H9 (cell line): ENCODE measurements around the gene ETV2. TPM values are rescaled to one million over a fixed set of nuclear protein-coding genes. Genes with fewer than 3 reads are reported as not detected.
A peak's percentile ranks its signal among the peaks of the same experiment; 100 is the strongest.
"Not testable (repeated sequence)": the region's sequence is repeated elsewhere in the genome, so short reads cannot be mapped to it uniquely, and the experiment has no call there.

Experiments used
- DNase-seq: peaks from one replicate; pipeline ENCODE4 v3.0.0-alpha.2; 2017
- H2AFZ ChIP-seq: one replicate; pipeline ENCODE4 v1.6.1; 2013; ENCODE audit warnings: mild to moderate bottlenecking, low read length, control low read depth, moderate library complexity
- H2AK5ac ChIP-seq: 2 replicates; pipeline ENCODE4 v1.6.1; 2013; ENCODE audit warnings: low read length, control low read depth, mixed read lengths; ENCODE audit not compliant: insufficient read length
- H2BK120ac ChIP-seq: one replicate; pipeline ENCODE4 v1.6.1; 2013; ENCODE audit warnings: low read depth, mild to moderate bottlenecking, low read length, control low read depth, inconsistent platforms; ENCODE audit not compliant: poor library complexity, severe bottlenecking
- H2BK12ac ChIP-seq: 2 replicates; pipeline ENCODE4 v1.6.1; 2013; ENCODE audit warnings: low read length, control low read depth, mixed read lengths, low read depth; ENCODE audit not compliant: insufficient read length
- H2BK15ac ChIP-seq: 2 replicates; pipeline ENCODE4 v1.6.1; 2013; ENCODE audit warnings: low read depth, low read length, control low read depth
- H2BK20ac ChIP-seq: one replicate; pipeline ENCODE4 v1.6.1; 2013; ENCODE audit warnings: low read depth, mild to moderate bottlenecking, low read length, control low read depth, inconsistent platforms; ENCODE audit not compliant: poor library complexity, severe bottlenecking
- H2BK5ac ChIP-seq: 2 replicates; pipeline ENCODE4 v1.6.1; 2013; ENCODE audit warnings: low read length, control low read depth, mixed read lengths; ENCODE audit not compliant: insufficient read length
- H3K14ac ChIP-seq: 2 replicates; pipeline ENCODE4 v1.6.1; 2013; ENCODE audit warnings: low read length, control low read depth; ENCODE audit not compliant: insufficient read depth
- H3K18ac ChIP-seq: 2 replicates; pipeline ENCODE4 v1.6.1; 2013; ENCODE audit warnings: low read depth, mild to moderate bottlenecking, mixed read lengths, low read length, control low read depth; ENCODE audit not compliant: insufficient read length
- H3K23ac ChIP-seq: 2 replicates; pipeline ENCODE4 v1.6.1; 2013; ENCODE audit warnings: low read length, control low read depth, mixed read lengths, low read depth; ENCODE audit not compliant: insufficient read length
- H3K23me2 ChIP-seq: 2 replicates; pipeline ENCODE4 v1.6.1; 2013; ENCODE audit warnings: low read depth, mild to moderate bottlenecking, mixed read lengths, low read length, control low read depth; ENCODE audit not compliant: insufficient read length, poor library complexity, severe bottlenecking
- H3K27ac ChIP-seq: 2 replicates; pipeline ENCODE4 v1.5.1; 2013; ENCODE audit warnings: low read length, control low read depth, mixed read lengths, low read depth; ENCODE audit not compliant: insufficient read length
- H3K27me3 ChIP-seq: 2 replicates; pipeline ENCODE4 v1.6.1; 2013; ENCODE audit warnings: low read length, control low read depth, inconsistent platforms; ENCODE audit not compliant: insufficient read depth
- H3K4ac ChIP-seq: 2 replicates; pipeline ENCODE4 v1.6.1; 2013; ENCODE audit warnings: low read depth, mild to moderate bottlenecking, control low read depth, inconsistent platforms, low read length, moderate library complexity
- H3K4me1 ChIP-seq: 2 replicates; pipeline ENCODE4 v1.6.1; 2013; ENCODE audit warnings: low read length, control low read depth, inconsistent platforms; ENCODE audit not compliant: insufficient read depth
- H3K4me2 ChIP-seq: 2 replicates; pipeline ENCODE4 v1.6.1; 2013; ENCODE audit warnings: low read length, control low read depth, mixed read lengths; ENCODE audit not compliant: insufficient read length, insufficient read depth
- H3K56ac ChIP-seq: 2 replicates; pipeline ENCODE4 v1.6.1; 2013; ENCODE audit warnings: low read depth, mild to moderate bottlenecking, mixed read lengths, low read length, control low read depth; ENCODE audit not compliant: insufficient read length
- H3K79me1 ChIP-seq: 2 replicates; pipeline ENCODE4 v1.6.1; 2013; ENCODE audit warnings: low read depth, mild to moderate bottlenecking, moderate library complexity, low read length, control low read depth, inconsistent platforms; ENCODE audit not compliant: insufficient read depth, poor library complexity, severe bottlenecking
- H3K79me2 ChIP-seq: 2 replicates; pipeline ENCODE4 v1.6.1; 2013; ENCODE audit warnings: low read length, control low read depth, inconsistent platforms; ENCODE audit not compliant: insufficient read depth
- H3K9ac ChIP-seq: 2 replicates; pipeline ENCODE4 v1.6.1; 2013; ENCODE audit warnings: low read length, control low read depth, mixed read lengths; ENCODE audit not compliant: insufficient read length; ENCODE audit errors: extremely low read depth
- H3K9me3 ChIP-seq: one replicate; pipeline ENCODE4 v1.6.1; 2013; ENCODE audit warnings: low read depth, low read length, inconsistent platforms; ENCODE audit not compliant: control insufficient read depth
- H3T11ph ChIP-seq: one replicate; pipeline ENCODE4 v1.6.1; 2013; ENCODE audit warnings: mild to moderate bottlenecking, low read length, control low read depth, inconsistent platforms
- H4K20me1 ChIP-seq: one replicate; pipeline ENCODE4 v1.6.1; 2013; ENCODE audit not compliant: control insufficient read depth, insufficient read length, insufficient read depth
- H4K5ac ChIP-seq: 2 replicates; pipeline ENCODE4 v1.6.1; 2013; ENCODE audit warnings: low read depth, mild to moderate bottlenecking, mixed read lengths, low read length, control low read depth; ENCODE audit not compliant: insufficient read length
- H4K8ac ChIP-seq: replicated peaks from 2 replicates; pipeline ENCODE4 v1.6.1; 2013; ENCODE audit warnings: low read length, control low read depth, mixed read lengths, low read depth; ENCODE audit not compliant: insufficient read length
- H4K91ac ChIP-seq: 2 replicates; pipeline ENCODE4 v1.6.1; 2013; ENCODE audit warnings: low read depth, mild to moderate bottlenecking, moderate library complexity, mixed read lengths, low read length, control low read depth; ENCODE audit not compliant: insufficient read length
- H3K27ac Mint-ChIP-seq, 3 experiments: 2 replicates in 2 of 3; 3 replicates in 1 of 3; pipeline ENCODE4 v1.8.0; 2020 to 2021; ENCODE audit warnings: mixed read lengths in 3 of 3, mild to moderate bottlenecking in 1 of 3, moderate library complexity in 1 of 3
- H3K27me3 Mint-ChIP-seq: 2 replicates; pipeline ENCODE4 v1.8.0; 2021; ENCODE audit warnings: low read depth, mild to moderate bottlenecking, moderate library complexity, mixed read lengths
- H3K36me3 Mint-ChIP-seq, 3 experiments: 2 replicates in 2 of 3; 3 replicates in 1 of 3; pipeline ENCODE4 v1.8.0; 2020 to 2021; ENCODE audit warnings: low read depth in 3 of 3, mixed read lengths in 3 of 3; ENCODE audit not compliant: insufficient read depth in 1 of 3
- H3K4me1 Mint-ChIP-seq, 2 experiments: 2 replicates each; pipeline ENCODE4 v1.8.0; 2020; ENCODE audit warnings: mixed read lengths in 2 of 2
- H3K4me3 Mint-ChIP-seq, 2 experiments: 2 replicates in 1 of 2; 3 replicates in 1 of 2; pipeline ENCODE4 v1.8.0; 2020 to 2021; ENCODE audit warnings: mild to moderate bottlenecking in 2 of 2, mixed read lengths in 2 of 2, moderate library complexity in 1 of 2
- H3K9me3 Mint-ChIP-seq, 2 experiments: 2 replicates in 1 of 2; 3 replicates in 1 of 2; pipeline ENCODE4 v1.8.0; 2020; ENCODE audit warnings: mild to moderate bottlenecking in 2 of 2, mixed read lengths in 2 of 2, moderate library complexity in 1 of 2
- WGBS: extraction: QIAGEN DNeasy Blood & Tissue Kit; methylation state at CpG from one replicate; pipeline ENCODE4 v1.1.7; 2013; ENCODE audit warnings: missing lambda C conversion rate, low lambda C conversion rate, mixed read lengths; ENCODE audit not compliant: insufficient read length; ENCODE audit errors: extremely low coverage; 5-methylcytosine and 5-hydroxymethylcytosine counted together
- total RNA-seq: library from RNA; stranded (reverse); gene quantifications from 2 replicates; pipeline ENCODE4 v1.2.1, GENCODE V29; 2021
- TF ChIP-seq, protein P1 (sequence below): fragments of 200-600 bp; sonication (generic); conservative IDR thresholded peaks from 3 replicates; pipeline ENCODE4 v1.8.0; 2021; ENCODE audit warnings: antibody characterized with exemption, mild to moderate bottlenecking

Gene ETV2
- total RNA-seq, 1 experiment from 2014 or later = 1.9 TPM

DNA sequence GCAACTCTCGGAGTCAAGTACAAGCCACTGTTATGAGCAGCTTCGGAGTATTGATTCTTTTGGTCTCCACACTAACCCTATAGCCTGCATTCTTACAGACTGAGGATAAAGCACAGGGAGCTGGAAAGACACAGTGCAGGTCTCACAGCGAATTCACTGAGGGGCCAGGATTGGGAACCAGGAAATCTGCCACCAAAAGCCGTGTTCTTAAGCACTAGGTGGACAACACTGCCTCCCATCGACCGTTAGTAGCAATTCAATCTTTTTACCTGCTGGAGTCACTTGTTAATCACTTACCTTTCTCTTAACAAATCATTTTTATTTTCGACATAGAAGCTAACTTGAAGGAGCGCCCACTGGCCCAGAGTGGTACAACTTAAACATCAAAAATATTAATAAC is 49.3 kb upstream of the ETV2 start:
- Histone ChIP-seq H2AFZ (no peak overlapping the region), H3K27ac (no peak overlapping the region), H4K20me1 (no peaks in the 10 kb centered on the region), H3K9me3 (no peaks in the 10 kb centered on the region), H3K23ac (no peak overlapping the region), H3K27me3 (no peaks in the 10 kb centered on the region), H2BK5ac (no peak overlapping the region), H3K4me2 (no peak overlapping the region), H3K4ac (no peak overlapping the region), H3K79me1 (no peaks in the 10 kb centered on the region), H2BK20ac (no peak overlapping the region), H4K8ac (no peak overlapping the region), H2BK120ac (no peak overlapping the region), H3K79me2 (no peaks in the 10 kb centered on the region), H3K4me1 (no peaks in the 10 kb centered on the region), H3K56ac (no peak overlapping the region), H3K23me2 (no peaks in the 10 kb centered on the region), H2BK15ac (no peak overlapping the region), H3K9ac (no peak overlapping the region), H4K5ac (no peak overlapping the region), H4K91ac (no peak overlapping the region), H2BK12ac (no peak overlapping the region), H3T11ph (no peak overlapping the region), H2AK5ac (no peak overlapping the region), H3K18ac (no peak overlapping the region), H3K14ac (no peak overlapping the region)
- H3K9me3 Mint-ChIP-seq = no peaks in the 10 kb centered on the region
- peaks cover 0 to 2% of the 10 kb centered on the region in 2 experiments; a peak in 1 of 4 replicates for H3K4me1 Mint-ChIP-seq
- no peak overlapping the region for H3K27ac Mint-ChIP-seq
- H3K4me3 Mint-ChIP-seq = no peak overlapping the region
- no peaks in the 10 kb centered on the region for H3K36me3 Mint-ChIP-seq
- peak; percentile 64 for DNase-seq
- H3K27me3 Mint-ChIP-seq = peaks cover 23% of the 10 kb centered on the region
- TF ChIP-seq, protein P1, sequence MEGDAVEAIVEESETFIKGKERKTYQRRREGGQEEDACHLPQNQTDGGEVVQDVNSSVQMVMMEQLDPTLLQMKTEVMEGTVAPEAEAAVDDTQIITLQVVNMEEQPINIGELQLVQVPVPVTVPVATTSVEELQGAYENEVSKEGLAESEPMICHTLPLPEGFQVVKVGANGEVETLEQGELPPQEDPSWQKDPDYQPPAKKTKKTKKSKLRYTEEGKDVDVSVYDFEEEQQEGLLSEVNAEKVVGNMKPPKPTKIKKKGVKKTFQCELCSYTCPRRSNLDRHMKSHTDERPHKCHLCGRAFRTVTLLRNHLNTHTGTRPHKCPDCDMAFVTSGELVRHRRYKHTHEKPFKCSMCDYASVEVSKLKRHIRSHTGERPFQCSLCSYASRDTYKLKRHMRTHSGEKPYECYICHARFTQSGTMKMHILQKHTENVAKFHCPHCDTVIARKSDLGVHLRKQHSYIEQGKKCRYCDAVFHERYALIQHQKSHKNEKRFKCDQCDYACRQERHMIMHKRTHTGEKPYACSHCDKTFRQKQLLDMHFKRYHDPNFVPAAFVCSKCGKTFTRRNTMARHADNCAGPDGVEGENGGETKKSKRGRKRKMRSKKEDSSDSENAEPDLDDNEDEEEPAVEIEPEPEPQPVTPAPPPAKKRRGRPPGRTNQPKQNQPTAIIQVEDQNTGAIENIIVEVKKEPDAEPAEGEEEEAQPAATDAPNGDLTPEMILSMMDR = peak; percentile 81
- no CpG with 5 or more reads among the region's 8 CpGs for WGBS

DNA sequence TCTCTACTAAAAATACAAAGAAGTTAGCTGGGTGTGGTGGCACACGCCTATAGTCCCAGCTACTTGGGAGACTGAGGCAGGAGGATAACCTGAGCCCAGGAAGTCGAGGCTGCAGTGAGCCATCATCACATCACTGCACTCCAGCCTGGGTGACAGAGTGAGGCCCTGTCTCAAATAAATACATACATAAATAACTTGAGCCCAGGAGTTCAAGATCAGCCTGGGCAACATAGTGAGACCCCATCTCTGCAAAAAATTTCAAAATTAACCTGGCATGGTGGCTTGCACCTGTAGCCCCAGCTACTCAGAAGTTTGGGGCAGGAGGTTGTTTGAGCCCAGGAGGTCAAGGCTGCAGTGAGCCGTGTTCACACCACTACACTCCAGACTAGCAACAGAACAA is 46.5 kb upstream of the ETV2 start:
- H4K91ac ChIP-seq, H3K56ac ChIP-seq, H3K23me2 ChIP-seq, H2AK5ac ChIP-seq, H3K36me3 Mint-ChIP-seq, H3T11ph ChIP-seq, H2AFZ ChIP-seq, H3K4ac ChIP-seq, H3K4me2 ChIP-seq, H3K9me3 ChIP-seq, H4K5ac ChIP-seq, H3K27ac Mint-ChIP-seq, H3K4me1 Mint-ChIP-seq, H3K4me3 Mint-ChIP-seq, H4K8ac ChIP-seq, H3K79me1 ChIP-seq, H3K4me1 ChIP-seq, H2BK20ac ChIP-seq, H3K27ac ChIP-seq, H3K79me2 ChIP-seq, H3K9ac ChIP-seq, H3K23ac ChIP-seq, H2BK15ac ChIP-seq, DNase-seq, H3K18ac ChIP-seq, H2BK12ac ChIP-seq, H3K14ac ChIP-seq, H2BK120ac ChIP-seq, H4K20me1 ChIP-seq, H3K9me3 Mint-ChIP-seq, H3K27me3 ChIP-seq, H2BK5ac ChIP-seq: not testable (repeated sequence)
- H3K27me3 Mint-ChIP-seq = peaks cover 22% of the 10 kb centered on the region
- WGBS = no CpG with 5 or more reads among the region's 3 CpGs
